ENCODE results near the gene ENTPD3. TPM values are rescaled to one million over a fixed set of nuclear protein-coding genes. Genes with fewer than 3 reads are reported as not detected.

The ENTPD3 gene
- polyA plus RNA-seq, 1 donor (not counting 4 experiments of a cell fraction or from before 2014, with no cell fraction given) = 12.9 TPM

DNA sequence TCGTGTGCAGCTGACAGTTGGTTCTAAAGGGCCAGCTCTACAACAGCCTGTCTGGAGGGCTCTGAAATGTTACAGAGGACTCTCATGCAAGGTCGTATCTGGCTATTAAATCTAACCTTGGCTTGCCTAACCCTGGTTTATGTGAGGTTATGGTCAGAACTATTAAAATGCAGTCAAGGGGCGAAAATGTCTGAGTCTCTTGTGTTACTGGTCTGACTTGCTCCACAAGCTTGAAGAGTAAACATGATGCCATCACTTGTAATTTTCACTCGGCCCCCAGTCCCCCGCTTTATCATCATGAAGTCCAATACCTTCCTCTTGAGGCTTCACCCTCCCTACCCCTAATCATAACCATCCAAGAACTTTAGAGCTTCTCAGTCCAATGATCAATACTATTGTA lies 9.4 kb downstream of the ENTPD3 start:
- Histone ChIP-seq H3K9ac (ENCODE audit: control insufficient read depth, extremely low read depth, insufficient read depth, low read length) (no peak overlapping the region), H3K79me2 (ENCODE audit: control insufficient read depth, insufficient read depth, low read length) (no peaks in the 10 kb centered on the region), H3K9me3 (ENCODE audit: control insufficient read depth, low read depth, low read length) (no peaks in the 10 kb centered on the region), H4K20me1 (ENCODE audit: control insufficient read depth, extremely low read depth, insufficient read depth, low read length) (no peaks in the 10 kb centered on the region), H3K27me3 (ENCODE audit: control insufficient read depth, extremely low read depth, insufficient read depth, low read length) (no peaks in the 10 kb centered on the region), H3K4me1 (ENCODE audit: control insufficient read depth, extremely low read depth, insufficient read depth, low read length) (no peaks in the 10 kb centered on the region), H3K27ac (ENCODE audit: control insufficient read depth, insufficient read depth, low read length) (no peak overlapping the region), H3K9me1 (ENCODE audit: control insufficient read depth, extremely low read depth, insufficient read depth, low read length) (no peaks in the 10 kb centered on the region), H3K4me2 (ENCODE audit: control insufficient read depth, extremely low read depth, insufficient read depth, low read depth, low read length) (no peak overlapping the region), H3K36me3 (ENCODE audit: control insufficient read depth in 2 of 2, extremely low read depth in 1 of 2, insufficient read depth in 2 of 2, low read length in 2 of 2) (peaks cover 0 to 2% of the 10 kb centered on the region in 2 experiments), H2AFZ (ENCODE audit: control insufficient read depth, low read length) (no peak overlapping the region), H3K4me3 (ENCODE audit: control insufficient read depth in 2 of 3, extremely low read depth in 1 of 3, insufficient read depth in 2 of 3, low read depth in 1 of 3, low read length in 3 of 3) (no peak overlapping the region)
- TF ChIP-seq EZH2 (IDR thresholded peaks at IDR 0.05; ENCODE audit: low read length) = no peak
- TF ChIP-seq, protein P1, sequence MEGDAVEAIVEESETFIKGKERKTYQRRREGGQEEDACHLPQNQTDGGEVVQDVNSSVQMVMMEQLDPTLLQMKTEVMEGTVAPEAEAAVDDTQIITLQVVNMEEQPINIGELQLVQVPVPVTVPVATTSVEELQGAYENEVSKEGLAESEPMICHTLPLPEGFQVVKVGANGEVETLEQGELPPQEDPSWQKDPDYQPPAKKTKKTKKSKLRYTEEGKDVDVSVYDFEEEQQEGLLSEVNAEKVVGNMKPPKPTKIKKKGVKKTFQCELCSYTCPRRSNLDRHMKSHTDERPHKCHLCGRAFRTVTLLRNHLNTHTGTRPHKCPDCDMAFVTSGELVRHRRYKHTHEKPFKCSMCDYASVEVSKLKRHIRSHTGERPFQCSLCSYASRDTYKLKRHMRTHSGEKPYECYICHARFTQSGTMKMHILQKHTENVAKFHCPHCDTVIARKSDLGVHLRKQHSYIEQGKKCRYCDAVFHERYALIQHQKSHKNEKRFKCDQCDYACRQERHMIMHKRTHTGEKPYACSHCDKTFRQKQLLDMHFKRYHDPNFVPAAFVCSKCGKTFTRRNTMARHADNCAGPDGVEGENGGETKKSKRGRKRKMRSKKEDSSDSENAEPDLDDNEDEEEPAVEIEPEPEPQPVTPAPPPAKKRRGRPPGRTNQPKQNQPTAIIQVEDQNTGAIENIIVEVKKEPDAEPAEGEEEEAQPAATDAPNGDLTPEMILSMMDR (optimal IDR thresholded peaks at IDR 0.05 in 1 of 3, IDR thresholded peaks at IDR 0.05 in 1 of 3, conservative IDR thresholded peaks at IDR 0.05 in 1 of 3; ENCODE audit: extremely low read depth in 1 of 3, insufficient read depth in 2 of 3, low read length in 3 of 3) = no peak
- DNase-seq (ENCODE audit: low read depth, low spot score) = no peak
- no peak for FAIRE-seq
- dilution Hi-C loops (cut with MboI; ENCODE audit: extremely low pct_ligation_motif_present, low sequenced_read_pairs) = no loop called here

DNA sequence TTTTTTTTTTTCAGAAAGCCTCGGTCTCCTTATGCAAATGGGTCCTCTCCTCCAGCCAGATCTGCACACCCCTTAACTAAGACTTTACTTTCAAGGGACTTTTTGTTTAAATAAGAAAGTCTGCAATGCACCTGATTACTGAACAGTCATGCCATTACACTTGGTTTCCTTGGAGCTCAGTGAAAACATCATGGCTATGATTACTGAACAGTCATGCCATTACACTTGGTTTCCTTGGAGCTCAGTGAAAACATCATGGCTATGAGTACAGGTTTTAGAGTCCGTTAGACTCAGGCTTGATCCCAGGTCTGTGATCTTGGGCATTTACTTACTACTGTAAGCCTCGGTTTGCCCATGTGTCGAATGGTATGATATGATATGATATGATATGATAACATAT lies 10.1 kb downstream of the ENTPD3 start:
- DNase-seq (ENCODE audit: low read depth, low spot score) (no peak), FAIRE-seq (no peak)
- Histone ChIP-seq H3K4me1 (ENCODE audit: control insufficient read depth, extremely low read depth, insufficient read depth, low read length) (no peaks in the 10 kb centered on the region), H3K4me3 (ENCODE audit: control insufficient read depth in 2 of 3, extremely low read depth in 1 of 3, insufficient read depth in 2 of 3, low read depth in 1 of 3, low read length in 3 of 3) (no peak overlapping the region), H3K27me3 (ENCODE audit: control insufficient read depth, extremely low read depth, insufficient read depth, low read length) (no peaks in the 10 kb centered on the region), H3K4me2 (ENCODE audit: control insufficient read depth, extremely low read depth, insufficient read depth, low read depth, low read length) (no peak overlapping the region), H3K9me1 (ENCODE audit: control insufficient read depth, extremely low read depth, insufficient read depth, low read length) (no peaks in the 10 kb centered on the region), H3K9ac (ENCODE audit: control insufficient read depth, extremely low read depth, insufficient read depth, low read length) (no peak overlapping the region), H3K27ac (ENCODE audit: control insufficient read depth, insufficient read depth, low read length) (no peak overlapping the region), H3K9me3 (ENCODE audit: control insufficient read depth, low read depth, low read length) (no peaks in the 10 kb centered on the region), H3K79me2 (ENCODE audit: control insufficient read depth, insufficient read depth, low read length) (no peaks in the 10 kb centered on the region), H4K20me1 (ENCODE audit: control insufficient read depth, extremely low read depth, insufficient read depth, low read length) (no peaks in the 10 kb centered on the region), H2AFZ (ENCODE audit: control insufficient read depth, low read length) (no peak overlapping the region), H3K36me3 (ENCODE audit: control insufficient read depth in 2 of 2, extremely low read depth in 1 of 2, insufficient read depth in 2 of 2, low read length in 2 of 2) (peaks cover 0 to 2% of the 10 kb centered on the region in 2 experiments)
- dilution Hi-C loops (cut with MboI; ENCODE audit: extremely low pct_ligation_motif_present, low sequenced_read_pairs) = no loop called here
- TF ChIP-seq, protein P1 (optimal IDR thresholded peaks at IDR 0.05 in 1 of 3, IDR thresholded peaks at IDR 0.05 in 1 of 3, conservative IDR thresholded peaks at IDR 0.05 in 1 of 3; ENCODE audit: extremely low read depth in 1 of 3, insufficient read depth in 2 of 3, low read length in 3 of 3) = no peak
- no peak for TF ChIP-seq EZH2 (IDR thresholded peaks at IDR 0.05; ENCODE audit: low read length)

Data from keratinocyte (primary cell).